ENCODE data around the gene ADAMTS5. TPM values are rescaled to one million over a fixed set of nuclear protein-coding genes. Genes with fewer than 3 reads are reported as not detected.

The ADAMTS5 gene
- polyA plus RNA-seq, 1 donor from 2014 or later, result 1.6 TPM

GRCh38 chr21:26883768-26884167 is 83.1 kb downstream of the ADAMTS5 start:
- no peaks in the 10 kb centered on the region for H3K27me3 ChIP-seq (ENCODE audit: insufficient read depth, low read depth, low read length)
- H3F3A ChIP-seq (ENCODE audit: insufficient read depth, low read length, poor library complexity, severe bottlenecking), result no peaks in the 10 kb centered on the region
- H3K9me3 ChIP-seq (ENCODE audit: low read length), result no peaks in the 10 kb centered on the region
- no peaks in the 10 kb centered on the region for H3K36me3 ChIP-seq (ENCODE audit: insufficient read depth, low read length)
- no peaks in the 10 kb centered on the region for H3K79me2 ChIP-seq (replicated peaks; ENCODE audit: insufficient read depth, low read length)
- H3K4me2 ChIP-seq (ENCODE audit: low read length), result no peak overlapping the region
- H3K4me3 ChIP-seq (ENCODE audit: low read length), result no peak overlapping the region
- H3K27ac ChIP-seq (ENCODE audit: low read length), result no peak overlapping the region
- no peak for TF ChIP-seq CTCF (IDR thresholded peaks at IDR 0.05; ENCODE audit: poor library complexity, severe bottlenecking)
- TF ChIP-seq MXI1 (conservative IDR thresholded peaks at IDR 0.05; ENCODE audit: poor library complexity, severe bottlenecking), result no peak
- no peak overlapping the region for H3K9ac ChIP-seq (ENCODE audit: low read length)
- no peaks in the 10 kb centered on the region for H3K9me2 ChIP-seq (ENCODE audit: insufficient read depth, low read length)
- H2AFZ ChIP-seq (ENCODE audit: low read depth, low read length), result no peak overlapping the region
- no peaks in the 10 kb centered on the region for H4K20me1 ChIP-seq (ENCODE audit: insufficient read depth)

- no peaks in the 10 kb centered on the region for H4K20me1 ChIP-seq (ENCODE audit: insufficient read depth)
- TF ChIP-seq EZH2 (IDR thresholded peaks at IDR 0.05; ENCODE audit: borderline replicate concordance, insufficient read depth, low read length, poor library complexity, severe bottlenecking) (no peak), TAF1 (IDR thresholded peaks at IDR 0.05; ENCODE audit: low read depth) (no peak), EP300 (conservative IDR thresholded peaks at IDR 0.05; ENCODE audit: poor library complexity, severe bottlenecking) (no peak), MXI1 (conservative IDR thresholded peaks at IDR 0.05; ENCODE audit: poor library complexity, severe bottlenecking) (no peak), SMC3 (conservative IDR thresholded peaks at IDR 0.05; ENCODE audit: poor library complexity) (peak; percentile 67), RAD21 (conservative IDR thresholded peaks at IDR 0.05) (peak; percentile 69), POLR2AphosphoS5 (IDR thresholded peaks at IDR 0.05) (no peak), REST (IDR thresholded peaks at IDR 0.05; ENCODE audit: borderline replicate concordance) (no peak), CTCF (IDR thresholded peaks at IDR 0.05; ENCODE audit: poor library complexity, severe bottlenecking) (peak; percentile 62)
- H3K36me3 ChIP-seq (ENCODE audit: insufficient read depth, low read length), result no peaks in the 10 kb centered on the region
- H3K4me3 ChIP-seq (ENCODE audit: low read length), result no peak overlapping the region
- H3K79me2 ChIP-seq (replicated peaks; ENCODE audit: insufficient read depth, low read length), result no peaks in the 10 kb centered on the region
- no peak overlapping the region for H3K27ac ChIP-seq (ENCODE audit: low read length)
- H2AFZ ChIP-seq (ENCODE audit: low read depth, low read length), result no peak overlapping the region
- no peak overlapping the region for H3K4me2 ChIP-seq (ENCODE audit: low read length)
- no peaks in the 10 kb centered on the region for H3K27me3 ChIP-seq (ENCODE audit: insufficient read depth, low read depth, low read length)
- no peak overlapping the region for H3K9ac ChIP-seq (ENCODE audit: low read length)
- no peaks in the 10 kb centered on the region for H3K9me2 ChIP-seq (ENCODE audit: insufficient read depth, low read length)
- H3F3A ChIP-seq (ENCODE audit: insufficient read depth, low read length, poor library complexity, severe bottlenecking), result no peaks in the 10 kb centered on the region
- H3K9me3 ChIP-seq (ENCODE audit: low read length), result no peaks in the 10 kb centered on the region
These were observed 85.2 kb downstream of the ADAMTS5 start for GRCh38 chr21:26881504-26882228.

Measured in neural cell (in vitro differentiated cells).